Peyer's patch (tissue), 4 donors: ENCODE measurements around the gene SUSD4. TPM values are rescaled to one million over a fixed set of nuclear protein-coding genes. Genes with fewer than 3 reads are reported as not detected.

Source experiments
- DNase-seq, 3 donors: peaks; one replicate each; pipeline ENCODE4 v3.0.0-alpha.2; 2017 to 2019
- H3K27ac ChIP-seq, 4 donors: fragments of 200-600 bp; sonication (generic); one replicate each; pipeline ENCODE4 v1.5.1; 2016 to 2019
- H3K27me3 ChIP-seq, 2 donors: fragments of 200-600 bp; sonication (generic); one replicate each; pipeline ENCODE4 v1.5.1; 2019
- H3K36me3 ChIP-seq, 3 donors: fragments of 200-600 bp; sonication (generic); one replicate each; pipeline ENCODE4 v1.5.1; 2016 to 2019
- H3K4me1 ChIP-seq, 4 donors: fragments of 200-600 bp; sonication (generic); one replicate each; pipeline ENCODE4 v1.5.1; 2016 to 2019
- H3K4me3 ChIP-seq, 4 donors: fragments of 200-600 bp; sonication (generic); 1 replicate in 3 of 4; 2 replicates in 1 of 4; pipeline ENCODE4 v1.5.1; 2016 to 2019; ENCODE audit warnings: mild to moderate bottlenecking in 1 of 4
- H3K9me3 ChIP-seq, 4 donors: fragments of 200-600 bp; sonication (generic); one replicate each; pipeline ENCODE4 v1.5.1; 2016 to 2019; ENCODE audit warnings: mild to moderate bottlenecking in 1 of 4
- POLR2A ChIP-seq, 2 donors: fragments of 450-650 bp; IDR thresholded peaks; one replicate each; pipeline ENCODE4 v1.5.1; 2017; ENCODE audit warnings: antibody characterized with exemption in 2 of 2, mild to moderate bottlenecking in 2 of 2, moderate library complexity in 2 of 2
- total RNA-seq, 4 donors: library from RNA; depleted of rRNA; stranded (reverse); fragments of >200 nt; gene quantifications; one replicate each; pipeline ENCODE4 v1.1.0, GENCODE V29; 2016
- TF ChIP-seq, protein P1 (sequence below), 6 experiments: fragments of 450-650 bp in 4 of 6; fragments of 200-600 bp in 2 of 6; sonication (generic) in 1 of 6; IDR thresholded peaks; one replicate each; pipeline ENCODE4 v1.5.1; 2017 to 2019; ENCODE audit warnings: antibody characterized with exemption in 6 of 6, mild to moderate bottlenecking in 3 of 6, moderate library complexity in 1 of 6

SUSD4 gene
- total RNA-seq, 4 donors from 2014 or later, result 0.54 TPM; not detected in 3

DNA sequence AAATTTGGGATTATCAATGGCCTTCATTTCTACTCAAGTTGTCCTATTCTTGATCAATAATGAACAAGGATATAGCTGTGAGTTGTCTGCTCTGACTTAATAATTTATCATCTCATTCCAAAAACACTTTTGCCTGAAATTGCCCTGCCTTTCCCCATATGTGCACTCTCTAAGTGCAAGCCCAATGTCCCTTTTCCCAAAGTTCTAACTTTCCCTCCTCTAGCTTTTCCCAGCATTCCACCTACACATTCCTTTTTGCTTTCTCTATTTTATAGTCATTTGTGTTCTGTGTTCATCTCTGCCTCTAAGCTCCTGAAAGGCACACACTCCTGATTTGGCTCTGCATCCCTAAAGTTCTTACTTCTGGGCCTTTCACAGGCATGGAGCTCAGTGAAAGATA lies 34.7 kb downstream of the SUSD4 start:
- Histone ChIP-seq H3K9me3 (no peaks in the 10 kb centered on the region), H3K27ac (no peak overlapping the region), H3K27me3 (no peaks in the 10 kb centered on the region), H3K36me3 (no peaks in the 10 kb centered on the region), H3K4me3 (no peak overlapping the region), H3K4me1 (no peaks in the 10 kb centered on the region)
- no peak for TF ChIP-seq POLR2A (IDR thresholded peaks at IDR 0.05)
- TF ChIP-seq, protein P1, sequence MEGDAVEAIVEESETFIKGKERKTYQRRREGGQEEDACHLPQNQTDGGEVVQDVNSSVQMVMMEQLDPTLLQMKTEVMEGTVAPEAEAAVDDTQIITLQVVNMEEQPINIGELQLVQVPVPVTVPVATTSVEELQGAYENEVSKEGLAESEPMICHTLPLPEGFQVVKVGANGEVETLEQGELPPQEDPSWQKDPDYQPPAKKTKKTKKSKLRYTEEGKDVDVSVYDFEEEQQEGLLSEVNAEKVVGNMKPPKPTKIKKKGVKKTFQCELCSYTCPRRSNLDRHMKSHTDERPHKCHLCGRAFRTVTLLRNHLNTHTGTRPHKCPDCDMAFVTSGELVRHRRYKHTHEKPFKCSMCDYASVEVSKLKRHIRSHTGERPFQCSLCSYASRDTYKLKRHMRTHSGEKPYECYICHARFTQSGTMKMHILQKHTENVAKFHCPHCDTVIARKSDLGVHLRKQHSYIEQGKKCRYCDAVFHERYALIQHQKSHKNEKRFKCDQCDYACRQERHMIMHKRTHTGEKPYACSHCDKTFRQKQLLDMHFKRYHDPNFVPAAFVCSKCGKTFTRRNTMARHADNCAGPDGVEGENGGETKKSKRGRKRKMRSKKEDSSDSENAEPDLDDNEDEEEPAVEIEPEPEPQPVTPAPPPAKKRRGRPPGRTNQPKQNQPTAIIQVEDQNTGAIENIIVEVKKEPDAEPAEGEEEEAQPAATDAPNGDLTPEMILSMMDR (IDR thresholded peaks at IDR 0.05), result no peak
- DNase-seq, result no peak

DNA sequence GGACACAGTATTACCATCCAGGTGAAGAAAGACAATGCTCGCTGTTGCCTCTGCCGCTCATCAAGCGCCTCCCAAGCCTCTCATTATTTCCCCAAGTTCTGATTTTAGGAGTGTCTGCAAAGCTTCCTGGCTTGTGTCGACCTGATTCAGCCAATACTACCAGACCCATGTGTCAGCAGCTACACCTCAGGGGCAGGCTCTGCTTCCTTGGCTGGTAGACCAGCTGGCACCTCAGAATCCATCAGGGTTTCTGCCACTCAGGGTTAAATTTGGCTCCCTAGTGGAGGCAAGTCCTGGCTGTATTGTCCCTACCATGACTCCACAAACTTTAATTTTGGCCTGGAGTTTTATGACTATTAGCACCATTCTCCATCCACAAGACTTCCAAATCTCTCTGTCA lies 35.4 kb downstream of the SUSD4 start:
- H3K4me3 ChIP-seq, result no peak overlapping the region
- no peaks in the 10 kb centered on the region for H3K27me3 ChIP-seq
- H3K9me3 ChIP-seq, result no peaks in the 10 kb centered on the region
- no peak overlapping the region for H3K27ac ChIP-seq
- TF ChIP-seq POLR2A (IDR thresholded peaks at IDR 0.05), result no peak
- TF ChIP-seq, protein P1 (IDR thresholded peaks at IDR 0.05), result no peak
- DNase-seq, result no peak
- H3K36me3 ChIP-seq, result no peaks in the 10 kb centered on the region
- H3K4me1 ChIP-seq, result no peaks in the 10 kb centered on the region

DNA sequence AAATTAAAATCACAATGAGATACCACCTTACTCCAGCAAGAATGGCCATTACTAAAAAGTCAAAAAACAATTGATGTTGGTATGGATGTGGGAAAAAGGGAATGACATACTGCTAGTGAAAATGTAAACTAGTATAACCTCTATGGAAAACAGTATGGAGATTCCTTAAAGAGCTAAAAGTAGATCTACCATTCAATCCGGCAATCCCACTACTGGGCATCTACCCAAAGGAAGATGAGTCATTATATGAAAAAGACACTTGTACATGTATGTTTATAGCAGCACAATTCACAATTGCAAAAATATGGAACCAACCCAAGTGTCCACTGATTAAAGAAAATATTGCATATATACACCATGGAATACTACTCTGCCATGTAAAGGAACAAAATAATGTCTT lies 37.2 kb downstream of the SUSD4 start:
- no peaks in the 10 kb centered on the region for H3K27me3 ChIP-seq
- no peak overlapping the region for H3K27ac ChIP-seq
- no peak for TF ChIP-seq POLR2A (IDR thresholded peaks at IDR 0.05)
- TF ChIP-seq, protein P1 (IDR thresholded peaks at IDR 0.05), result no peak
- DNase-seq, result no peak
- H3K36me3 ChIP-seq, result no peaks in the 10 kb centered on the region
- no peaks in the 10 kb centered on the region for H3K9me3 ChIP-seq
- H3K4me3 ChIP-seq, result no peak overlapping the region
- no peaks in the 10 kb centered on the region for H3K4me1 ChIP-seq

- Histone ChIP-seq H3K4me3 (no peak overlapping the region), H3K36me3 (no peaks in the 10 kb centered on the region), H3K9me3 (no peaks in the 10 kb centered on the region), H3K27me3 (no peaks in the 10 kb centered on the region), H3K27ac (no peak overlapping the region), H3K4me1 (no peaks in the 10 kb centered on the region)
- no peak for DNase-seq
- TF ChIP-seq POLR2A (IDR thresholded peaks at IDR 0.05), result no peak
- TF ChIP-seq, protein P1 (IDR thresholded peaks at IDR 0.05), result no peak
Observed at GRCh38 chr1:223323491-223324484, 40.2 kb downstream of the SUSD4 start.

GRCh38 chr1:223322868-223323267 lies 41.1 kb downstream of the SUSD4 start:
- no peak overlapping the region for H3K4me3 ChIP-seq
- H3K4me1 ChIP-seq, result no peaks in the 10 kb centered on the region
- H3K9me3 ChIP-seq, result no peaks in the 10 kb centered on the region
- H3K36me3 ChIP-seq, result no peaks in the 10 kb centered on the region
- DNase-seq, result no peak
- H3K27me3 ChIP-seq, result no peaks in the 10 kb centered on the region
- no peak overlapping the region for H3K27ac ChIP-seq
- TF ChIP-seq, protein P1 (IDR thresholded peaks at IDR 0.05), result no peak
